Trophoblast cell (in vitro differentiated cells and primary cell): ENCODE measurements around the gene ZNF197.
A peak's percentile ranks its signal among the peaks of the same experiment; 100 is the strongest.

ENCODE experiments used
- DNase-seq, 2 donors: peaks; one replicate each; pipeline ENCODE4 v3.0.0-alpha.2; 2016
- H2AFZ ChIP-seq: 2 replicates; pipeline ENCODE4 v1.6.1; 2013; ENCODE audit warnings: low read length, moderate library complexity, mild to moderate bottlenecking; ENCODE audit not compliant: insufficient read depth, poor library complexity
- H2AK5ac ChIP-seq: 2 replicates; pipeline ENCODE4 v1.6.1; 2013; ENCODE audit warnings: mild to moderate bottlenecking, low read length
- H2BK120ac ChIP-seq: 2 replicates; pipeline ENCODE4 v1.6.1; 2013; ENCODE audit warnings: low read length, mild to moderate bottlenecking, moderate library complexity; ENCODE audit not compliant: insufficient read depth, poor library complexity
- H2BK12ac ChIP-seq: 2 replicates; pipeline ENCODE4 v1.6.1; 2013; ENCODE audit warnings: mild to moderate bottlenecking, low read length, moderate library complexity
- H2BK5ac ChIP-seq: 2 replicates; pipeline ENCODE4 v1.6.1; 2013; ENCODE audit warnings: low read length, low read depth, moderate library complexity, mild to moderate bottlenecking; ENCODE audit not compliant: poor library complexity
- H3K14ac ChIP-seq: 2 replicates; pipeline ENCODE4 v1.6.1; 2013; ENCODE audit warnings: mild to moderate bottlenecking, low read length
- H3K18ac ChIP-seq: 2 replicates; pipeline ENCODE4 v1.6.1; 2013; ENCODE audit warnings: mild to moderate bottlenecking, low read length
- H3K23ac ChIP-seq: 2 replicates; pipeline ENCODE4 v1.6.1; 2013; ENCODE audit warnings: low read length
- H3K27ac ChIP-seq: 2 replicates; pipeline ENCODE4 v1.5.1; 2013; ENCODE audit warnings: low read depth, mild to moderate bottlenecking, inconsistent platforms, low read length, moderate library complexity
- H3K27me3 ChIP-seq: 2 replicates; pipeline ENCODE4 v1.6.1; 2013; ENCODE audit warnings: inconsistent platforms, mild to moderate bottlenecking, low read length, moderate library complexity; ENCODE audit not compliant: insufficient read depth
- H3K36me3 ChIP-seq, 2 experiments: 1 replicate in 1 of 2; 2 replicates in 1 of 2; pipeline ENCODE4 v1.6.1; 2013; ENCODE audit warnings: low read length in 2 of 2, mild to moderate bottlenecking in 2 of 2, moderate library complexity in 1 of 2; ENCODE audit not compliant: insufficient read depth in 2 of 2, control insufficient read depth in 1 of 2
- H3K4ac ChIP-seq: 2 replicates; pipeline ENCODE4 v1.6.1; 2013; ENCODE audit warnings: low read depth, mild to moderate bottlenecking, low read length, moderate library complexity
- H3K4me1 ChIP-seq, 2 experiments: 1 replicate in 1 of 2; 2 replicates in 1 of 2; pipeline ENCODE4 v1.6.1; 2013; ENCODE audit warnings: low read length in 2 of 2, mild to moderate bottlenecking in 2 of 2, moderate library complexity in 1 of 2; ENCODE audit not compliant: insufficient read depth in 2 of 2, control insufficient read depth in 1 of 2
- H3K4me2 ChIP-seq: 2 replicates; pipeline ENCODE4 v1.6.1; 2013; ENCODE audit warnings: inconsistent platforms, mild to moderate bottlenecking, low read length, moderate library complexity
- H3K4me3 ChIP-seq: 2 replicates; pipeline ENCODE4 v1.5.1; 2013; ENCODE audit warnings: mild to moderate bottlenecking, low read depth, low read length, inconsistent platforms
- H3K79me1 ChIP-seq: one replicate; pipeline ENCODE4 v1.6.1; 2013; ENCODE audit warnings: low read length
- H3K79me2 ChIP-seq: 2 replicates; pipeline ENCODE4 v1.6.1; 2013; ENCODE audit warnings: low read length, mild to moderate bottlenecking; ENCODE audit not compliant: control insufficient read depth, insufficient read depth, poor library complexity
- H3K9ac ChIP-seq: 2 replicates; pipeline ENCODE4 v1.6.1; 2013; ENCODE audit warnings: mild to moderate bottlenecking, low read length
- H3K9me3 ChIP-seq: 2 replicates; pipeline ENCODE4 v1.6.1; 2013; ENCODE audit warnings: low read depth, mild to moderate bottlenecking, control low read depth, inconsistent platforms, low read length; ENCODE audit not compliant: insufficient read depth
- H4K12ac ChIP-seq: 2 replicates; pipeline ENCODE4 v1.6.1; 2013; ENCODE audit warnings: low read depth, mild to moderate bottlenecking, low read length, moderate library complexity
- H4K8ac ChIP-seq: 2 replicates; pipeline ENCODE4 v1.6.1; 2013; ENCODE audit warnings: low read depth, mild to moderate bottlenecking, low read length, moderate library complexity
- H4K91ac ChIP-seq: one replicate; pipeline ENCODE4 v1.6.1; 2013; ENCODE audit warnings: low read depth, mild to moderate bottlenecking, low read length, moderate library complexity
- WGBS: extraction: QIAGEN DNeasy Blood & Tissue Kit; methylation state at CpG from one replicate; pipeline ENCODE4 v1.1.7; 2013; ENCODE audit warnings: missing lambda C conversion rate; ENCODE audit not compliant: insufficient read length, insufficient coverage; ENCODE audit errors: extremely low coverage; 5-methylcytosine and 5-hydroxymethylcytosine counted together

Gene ZNF197

GRCh38 chr3:44680921-44681455 is 56.2 kb downstream of the ZNF197 start:
- H3K23ac ChIP-seq: no peak overlapping the region
- peak; percentile 62 to 72 for DNase-seq
- no peaks in the 10 kb centered on the region for H3K36me3 ChIP-seq
- H3K79me2 ChIP-seq: peaks cover 3% of the 10 kb centered on the region
- H2AFZ ChIP-seq: no peak overlapping the region
- WGBS: no CpG with 5 or more reads among the region's 4 CpGs
- H3K4ac ChIP-seq: no peak overlapping the region
- no peak overlapping the region for H3K27ac ChIP-seq
- H4K12ac ChIP-seq: no peak overlapping the region
- H4K8ac ChIP-seq: no peak overlapping the region
- peaks cover 0 to 2% of the 10 kb centered on the region in 2 experiments for H3K4me1 ChIP-seq
- H3K14ac ChIP-seq: no peak overlapping the region
- H3K9ac ChIP-seq: no peak overlapping the region
- no peak overlapping the region for H2BK12ac ChIP-seq
- peaks cover 21% of the 10 kb centered on the region for H3K9me3 ChIP-seq
- peaks cover 2% of the 10 kb centered on the region for H3K79me1 ChIP-seq
- no peak overlapping the region for H3K4me2 ChIP-seq
- H3K27me3 ChIP-seq: no peaks in the 10 kb centered on the region
- no peak overlapping the region for H4K91ac ChIP-seq
- H2BK5ac ChIP-seq: no peak overlapping the region
- no peak overlapping the region for H2AK5ac ChIP-seq
- no peak overlapping the region for H2BK120ac ChIP-seq
- H3K4me3 ChIP-seq: no peak overlapping the region
- no peak overlapping the region for H3K18ac ChIP-seq

- Histone ChIP-seq H3K9me3 (peaks cover 19% of the 10 kb centered on the region), H2BK5ac (no peak overlapping the region), H4K8ac (no peak overlapping the region), H3K4me3 (no peak overlapping the region), H3K27ac (no peak overlapping the region), H3K18ac (no peak overlapping the region), H3K9ac (no peak overlapping the region), H4K91ac (no peak overlapping the region), H3K79me1 (peaks cover 2% of the 10 kb centered on the region), H3K36me3 (no peaks in the 10 kb centered on the region), H3K14ac (no peak overlapping the region), H3K4me2 (no peak overlapping the region), H3K27me3 (no peaks in the 10 kb centered on the region), H2AK5ac (no peak overlapping the region), H3K4ac (no peak overlapping the region), H3K4me1 (peaks cover 0 to 2% of the 10 kb centered on the region in 2 experiments), H2BK120ac (no peak overlapping the region), H3K23ac (no peak overlapping the region), H4K12ac (no peak overlapping the region), H3K79me2 (peaks cover 3% of the 10 kb centered on the region), H2BK12ac (no peak overlapping the region), H2AFZ (no peak overlapping the region)
- peak; percentile 78 to 87 for DNase-seq
- no CpG with 5 or more reads among the region's 2 CpGs for WGBS
Measured at GRCh38 chr3:44682182-44682896, 57.5 kb downstream of the ZNF197 start.

- no peaks in the 10 kb centered on the region for H3K36me3 ChIP-seq
- H3K79me1 ChIP-seq: peaks cover 2% of the 10 kb centered on the region
- H3K23ac ChIP-seq: no peak overlapping the region
- no CpG with 5 or more reads among the region's 48 CpGs for WGBS
- H3K4me1 ChIP-seq: peaks cover 0 to 2% of the 10 kb centered on the region in 2 experiments
- peak overlapping the region; percentile 96 for H2AFZ ChIP-seq
- H2BK120ac ChIP-seq: peak overlapping the region; percentile 29
- H2BK5ac ChIP-seq: no peak overlapping the region
- H3K4ac ChIP-seq: peak overlapping the region; percentile 81
- H3K14ac ChIP-seq: peak overlapping the region; percentile 84
- H3K27ac ChIP-seq: no peak overlapping the region
- peak overlapping the region; percentile 72 for H3K9ac ChIP-seq
- peak overlapping the region; percentile 49 for H4K91ac ChIP-seq
- no peak for DNase-seq
- H3K9me3 ChIP-seq: peaks cover 13% of the 10 kb centered on the region
- no peaks in the 10 kb centered on the region for H3K27me3 ChIP-seq
- no peak overlapping the region for H2BK12ac ChIP-seq
- H4K8ac ChIP-seq: peak overlapping the region; percentile 88
- peaks cover 3% of the 10 kb centered on the region for H3K79me2 ChIP-seq
- peak overlapping the region; percentile 98 for H4K12ac ChIP-seq
- peak overlapping the region; percentile 61 for H3K18ac ChIP-seq
- no peak overlapping the region for H2AK5ac ChIP-seq
- H3K4me2 ChIP-seq: peak overlapping the region; percentile 57
- peak overlapping the region; percentile 82 for H3K4me3 ChIP-seq
Measured at GRCh38 chr3:44685128-44685800, 60.4 kb downstream of the ZNF197 start.

- no peak for DNase-seq
- Histone ChIP-seq H3K14ac (no peak overlapping the region), H2BK5ac (no peak overlapping the region), H3K79me1 (peaks cover 2% of the 10 kb centered on the region), H3K18ac (no peak overlapping the region), H2BK120ac (no peak overlapping the region), H3K27me3 (no peaks in the 10 kb centered on the region), H4K91ac (no peak overlapping the region), H3K4ac (no peak overlapping the region), H3K9me3 (peaks cover 8% of the 10 kb centered on the region), H3K79me2 (peaks cover 3% of the 10 kb centered on the region), H3K36me3 (no peaks in the 10 kb centered on the region), H3K27ac (no peak overlapping the region), H3K4me3 (no peak overlapping the region), H3K4me2 (no peak overlapping the region), H3K4me1 (peaks cover 0 to 2% of the 10 kb centered on the region in 2 experiments), H3K23ac (no peak overlapping the region), H4K8ac (no peak overlapping the region), H2AFZ (no peak overlapping the region), H4K12ac (no peak overlapping the region), H2AK5ac (no peak overlapping the region), H2BK12ac (no peak overlapping the region), H3K9ac (no peak overlapping the region)
- WGBS: no CpG with 5 or more reads among the region's 1 CpG
Measured at GRCh38 chr3:44687898-44688297, 63.1 kb downstream of the ZNF197 start.
